Testis (tissue), 3 donors: ENCODE measurements around the gene EDIL3. TPM values are rescaled to one million over a fixed set of nuclear protein-coding genes. Genes with fewer than 3 reads are reported as not detected.

Experiments used
- DNase-seq: peaks from one replicate; pipeline ENCODE4 v3.0.0-alpha.2; 2019
- H3K27ac ChIP-seq, 2 donors: fragments of 200-600 bp; sonication (generic); one replicate each; pipeline ENCODE4 v1.5.1; 2019
- H3K27me3 ChIP-seq: fragments of 200-600 bp; sonication (generic); one replicate; pipeline ENCODE4 v1.5.1; 2019
- H3K36me3 ChIP-seq: fragments of 200-600 bp; sonication (generic); one replicate; pipeline ENCODE4 v1.5.1; 2017; ENCODE audit warnings: low read depth; ENCODE audit errors: missing control alignments
- H3K4me1 ChIP-seq: fragments of 200-600 bp; sonication (generic); one replicate; pipeline ENCODE4 v1.5.1; 2019
- H3K4me3 ChIP-seq, 2 donors: fragments of 200-600 bp; sonication (generic); one replicate each; pipeline ENCODE4 v1.5.1; 2017 to 2019
- H3K9me3 ChIP-seq: fragments of 200-600 bp; sonication (generic); one replicate; pipeline ENCODE4 v1.5.1; 2017
- POLR2A ChIP-seq: fragments of 450-650 bp; IDR thresholded peaks from one replicate; pipeline ENCODE4 v1.6.1; 2017; ENCODE audit warnings: antibody characterized with exemption, mild to moderate bottlenecking, moderate library complexity
- WGBS, 2 donors: methylation state at CpG; one replicate each; pipeline ENCODE4 v1.1.5; 2018; 5-methylcytosine and 5-hydroxymethylcytosine counted together
- intact Hi-C: fragments of 100-400 bp; cut with DNase I; formaldehyde crosslinking; loops from one replicate; pipeline ENCODE4 v1.15.1; 2023; ENCODE audit warnings: low total_unique reads
- polyA plus RNA-seq: library from polyadenylated mRNA; stranded (reverse); fragments of 350-450 nt; fragmentation: Illumina TruSeq; extraction: RNeasy Lipid Tissue Mini Kit (QIAGEN cat#74804); gene quantifications from one replicate; pipeline ENCODE4 v1.2.3, GENCODE V29; 2014; ENCODE audit warnings: low read depth, low replicate concordance; ENCODE audit not compliant: insufficient read depth
- total RNA-seq, 2 donors: library from RNA; depleted of rRNA; stranded (reverse); fragments of >200 nt; gene quantifications; one replicate each; pipeline ENCODE4 v1.2.3, GENCODE V29; 2016
- TF ChIP-seq, protein P1 (sequence below), 3 experiments: fragments of 450-650 bp in 2 of 3; fragments of 200-600 bp in 1 of 3; sonication (generic) in 1 of 3; IDR thresholded peaks; one replicate each; pipeline ENCODE4 v1.5.1; 2016 to 2019; ENCODE audit warnings: antibody characterized with exemption in 3 of 3, mild to moderate bottlenecking in 2 of 3, moderate library complexity in 1 of 3

The EDIL3 gene
- total and polyA plus RNA-seq, 3 donors from 2014 or later, result 3.4 to 8.6 (median 3.5) TPM

GRCh38 chr5:84378961-84379360 lies 5.7 kb downstream of the EDIL3 start:
- no peak overlapping the region for H3K27ac ChIP-seq
- TF ChIP-seq, protein P1, sequence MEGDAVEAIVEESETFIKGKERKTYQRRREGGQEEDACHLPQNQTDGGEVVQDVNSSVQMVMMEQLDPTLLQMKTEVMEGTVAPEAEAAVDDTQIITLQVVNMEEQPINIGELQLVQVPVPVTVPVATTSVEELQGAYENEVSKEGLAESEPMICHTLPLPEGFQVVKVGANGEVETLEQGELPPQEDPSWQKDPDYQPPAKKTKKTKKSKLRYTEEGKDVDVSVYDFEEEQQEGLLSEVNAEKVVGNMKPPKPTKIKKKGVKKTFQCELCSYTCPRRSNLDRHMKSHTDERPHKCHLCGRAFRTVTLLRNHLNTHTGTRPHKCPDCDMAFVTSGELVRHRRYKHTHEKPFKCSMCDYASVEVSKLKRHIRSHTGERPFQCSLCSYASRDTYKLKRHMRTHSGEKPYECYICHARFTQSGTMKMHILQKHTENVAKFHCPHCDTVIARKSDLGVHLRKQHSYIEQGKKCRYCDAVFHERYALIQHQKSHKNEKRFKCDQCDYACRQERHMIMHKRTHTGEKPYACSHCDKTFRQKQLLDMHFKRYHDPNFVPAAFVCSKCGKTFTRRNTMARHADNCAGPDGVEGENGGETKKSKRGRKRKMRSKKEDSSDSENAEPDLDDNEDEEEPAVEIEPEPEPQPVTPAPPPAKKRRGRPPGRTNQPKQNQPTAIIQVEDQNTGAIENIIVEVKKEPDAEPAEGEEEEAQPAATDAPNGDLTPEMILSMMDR (IDR thresholded peaks at IDR 0.05), result no peak
- no peak for TF ChIP-seq POLR2A
- no peaks in the 10 kb centered on the region for H3K9me3 ChIP-seq
- H3K4me1 ChIP-seq, result peaks cover 5% of the 10 kb centered on the region
- H3K27me3 ChIP-seq, result no peaks in the 10 kb centered on the region
- no peaks in the 10 kb centered on the region for H3K36me3 ChIP-seq
- no peak for DNase-seq
- intact Hi-C loops, result no loop called here
- no peak overlapping the region for H3K4me3 ChIP-seq
- WGBS, 2 donors, result 63 to 64% methylated on average over 2 of the region's 2 CpGs

GRCh38 chr5:84378420-84378819 lies 6.3 kb downstream of the EDIL3 start:
- no peaks in the 10 kb centered on the region for H3K36me3 ChIP-seq
- H3K27ac ChIP-seq, result no peak overlapping the region
- TF ChIP-seq, protein P1 (IDR thresholded peaks at IDR 0.05), result no peak
- no peak for TF ChIP-seq POLR2A
- WGBS, 2 donors, result 58 to 62% methylated on average over 1 of the region's 1 CpG
- H3K27me3 ChIP-seq, result no peaks in the 10 kb centered on the region
- H3K4me3 ChIP-seq, result no peak overlapping the region
- no peak for DNase-seq
- peaks cover 5% of the 10 kb centered on the region for H3K4me1 ChIP-seq
- no peaks in the 10 kb centered on the region for H3K9me3 ChIP-seq
- intact Hi-C loops, result no loop called here

DNA sequence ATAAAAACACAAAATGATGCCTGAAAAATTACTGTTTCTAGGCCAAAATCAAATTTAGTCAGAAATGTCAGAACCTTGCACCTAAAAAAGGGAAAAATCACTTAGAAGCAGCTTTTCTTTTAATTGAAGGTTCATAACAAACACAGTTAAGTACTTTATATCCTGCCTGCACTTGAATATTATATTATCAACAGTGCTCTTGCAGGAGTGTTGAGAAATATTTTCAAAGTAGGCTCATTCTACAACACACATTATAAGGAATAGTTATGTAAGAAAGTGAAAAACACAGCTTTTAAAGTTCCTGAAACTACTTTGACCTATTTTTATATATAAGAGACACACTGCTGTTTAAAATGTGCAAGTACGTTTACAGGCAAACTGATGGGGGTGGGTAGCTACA lies 8.3 kb downstream of the EDIL3 start:
- WGBS, 2 donors, result 59 to 74% methylated on average over 1 of the region's 1 CpG
- intact Hi-C loops, result no loop called here
- no peak for TF ChIP-seq POLR2A
- TF ChIP-seq, protein P1 (IDR thresholded peaks at IDR 0.05), result no peak

GRCh38 chr5:84374568-84374967 lies 10.1 kb downstream of the EDIL3 start:
- no peak overlapping the region for H3K27ac ChIP-seq
- WGBS, 2 donors, result 91 to 92% methylated on average over 4 of the region's 4 CpGs
- DNase-seq, result no peak
- TF ChIP-seq, protein P1 (IDR thresholded peaks at IDR 0.05), result no peak
- no peak for TF ChIP-seq POLR2A
- no peaks in the 10 kb centered on the region for H3K27me3 ChIP-seq
- no peaks in the 10 kb centered on the region for H3K36me3 ChIP-seq
- no peaks in the 10 kb centered on the region for H3K4me1 ChIP-seq
- H3K9me3 ChIP-seq, result no peaks in the 10 kb centered on the region
- no peak overlapping the region for H3K4me3 ChIP-seq
- intact Hi-C loops, result no loop called here

More for the DNA sequence above, 8.3 kb downstream of the EDIL3 start:
- no peak overlapping the region for H3K4me3 ChIP-seq
- DNase-seq, result no peak
- H3K4me1 ChIP-seq, result no peaks in the 10 kb centered on the region
- H3K36me3 ChIP-seq, result no peaks in the 10 kb centered on the region
- no peak overlapping the region for H3K27ac ChIP-seq
- no peaks in the 10 kb centered on the region for H3K27me3 ChIP-seq
- H3K9me3 ChIP-seq, result no peaks in the 10 kb centered on the region

DNA sequence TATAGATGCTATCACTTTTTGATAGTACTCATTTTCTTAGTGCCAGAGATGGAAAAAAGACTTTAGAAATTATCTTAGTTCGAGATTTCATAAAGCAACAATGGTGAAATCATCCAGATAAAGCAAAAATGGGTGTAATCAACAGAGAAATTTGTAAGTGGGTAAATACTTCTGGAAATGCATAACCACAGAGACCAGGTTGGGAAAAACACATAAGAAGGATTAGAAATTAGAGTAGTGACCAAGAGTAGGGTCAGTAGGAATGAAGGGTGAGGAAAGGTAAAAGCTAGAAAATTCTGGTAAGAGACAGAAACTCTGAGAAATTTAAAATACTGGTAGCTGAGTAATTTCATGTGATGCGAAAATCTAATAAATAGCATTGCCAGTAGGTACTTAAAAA lies 11.2 kb downstream of the EDIL3 start:
- Histone ChIP-seq H3K27ac (no peak overlapping the region), H3K27me3 (no peaks in the 10 kb centered on the region), H3K4me1 (no peaks in the 10 kb centered on the region), H3K4me3 (no peak overlapping the region), H3K36me3 (no peaks in the 10 kb centered on the region), H3K9me3 (no peaks in the 10 kb centered on the region)
- DNase-seq, result no peak
- TF ChIP-seq, protein P1 (IDR thresholded peaks at IDR 0.05), result no peak
- TF ChIP-seq POLR2A, result no peak
- intact Hi-C loops, result no loop called here
- 91 to 93% methylated on average over 2 of the region's 2 CpGs for WGBS, 2 donors
